IPS-18a (cell line): ENCODE results near the gene ZNF688.

ENCODE experiments used
- H3K27ac ChIP-seq: one replicate; pipeline ENCODE4 v1.5.1; 2013; ENCODE audit warnings: low read length
- H3K27me3 ChIP-seq: one replicate; pipeline ENCODE4 v1.6.1; 2013; ENCODE audit warnings: mild to moderate bottlenecking, low read length; ENCODE audit not compliant: control insufficient read depth, insufficient read depth
- H3K36me3 ChIP-seq: one replicate; pipeline ENCODE4 v1.6.1; 2013; ENCODE audit warnings: low read depth, low read length; ENCODE audit not compliant: control insufficient read depth
- H3K4me1 ChIP-seq: one replicate; pipeline ENCODE4 v1.6.1; 2013; ENCODE audit warnings: low read depth, low read length; ENCODE audit not compliant: control insufficient read depth
- H3K4me3 ChIP-seq: one replicate; pipeline ENCODE4 v1.5.1; 2013; ENCODE audit warnings: low read length
- H3K9ac ChIP-seq: one replicate; pipeline ENCODE4 v1.6.1; 2013; ENCODE audit warnings: mild to moderate bottlenecking, low read length, moderate library complexity
- H3K9me3 ChIP-seq: one replicate; pipeline ENCODE4 v1.6.1; 2013; ENCODE audit warnings: low read depth, low read length; ENCODE audit not compliant: control insufficient read depth

Gene ZNF688

DNA sequence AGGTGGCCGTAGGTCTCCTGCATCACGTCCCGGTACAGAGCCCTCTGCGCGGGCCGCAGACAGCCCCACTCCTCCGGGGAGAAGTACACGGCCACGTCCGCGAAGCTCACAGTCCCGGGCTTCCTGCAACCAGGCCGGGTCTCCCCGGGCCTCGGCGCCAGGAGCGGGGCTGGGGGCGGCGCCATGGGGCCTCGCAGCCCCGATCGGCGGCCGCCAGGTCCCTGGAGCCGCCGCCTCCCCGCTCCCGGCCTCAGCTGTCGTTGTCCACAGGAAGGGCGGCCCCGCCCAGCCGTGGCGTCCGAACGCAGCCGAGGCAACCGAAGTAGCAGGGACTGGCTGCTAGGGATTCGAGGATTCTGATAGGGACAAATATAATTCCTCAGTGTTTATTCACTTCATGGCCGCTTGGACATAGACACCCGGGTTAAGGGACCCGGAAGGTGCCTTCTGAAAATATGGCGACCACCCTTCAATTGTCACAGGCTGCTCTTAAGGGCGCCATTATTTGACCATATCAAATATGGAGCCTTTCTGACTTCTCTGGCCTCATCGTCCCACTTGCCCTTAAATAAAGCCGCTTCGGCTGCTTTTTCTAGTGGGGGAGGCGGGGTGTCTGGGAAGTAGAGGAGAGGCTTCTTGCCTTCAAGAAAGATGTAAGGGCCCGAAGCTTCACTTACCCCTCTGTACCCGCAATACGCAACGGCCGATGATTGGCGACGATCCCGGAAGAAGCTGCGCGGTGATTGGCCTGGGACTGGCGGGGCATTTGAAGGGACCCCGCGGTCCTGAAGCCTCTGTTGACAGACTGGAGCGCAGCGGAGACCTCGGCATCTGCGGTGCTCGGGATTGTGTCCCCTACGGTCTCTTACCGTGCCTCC, at the start of gene ZNF688:
ZNF688 (minus strand) TSS at position 270 of the 878 bp plus-strand sequence; CDS start at position 185, 85 bp downstream.
- H3K9ac ChIP-seq = peak within 1 kb of the TSS; percentile 77

DNA sequence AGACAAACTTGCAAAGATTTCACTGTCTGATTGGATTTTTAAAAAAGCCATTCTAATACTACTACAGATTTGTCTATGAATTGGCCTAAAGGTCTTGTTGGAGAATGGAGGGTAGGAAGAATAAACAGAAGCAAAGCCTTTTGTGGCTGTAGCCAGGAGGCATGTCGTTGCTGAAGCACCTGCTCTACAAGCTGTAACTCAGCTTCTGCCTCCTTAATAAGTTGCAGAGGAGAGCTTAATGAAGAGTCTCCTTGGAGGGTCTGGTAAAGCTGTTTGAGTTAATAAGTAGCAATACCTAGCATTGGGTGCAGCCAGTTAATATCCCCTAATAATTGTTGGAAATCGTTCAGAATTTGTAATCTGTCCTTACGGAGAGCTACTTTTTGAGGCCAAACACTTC, 48.7 kb upstream of the ZNF688 start:
- Histone ChIP-seq H3K36me3 (no peaks in the 10 kb centered on the region), H3K4me1 (no peaks in the 10 kb centered on the region), H3K27ac (no peak overlapping the region), H3K4me3 (no peak overlapping the region), H3K9me3 (no peaks in the 10 kb centered on the region), H3K9ac (no peak overlapping the region), H3K27me3 (no peaks in the 10 kb centered on the region)

More for the DNA sequence above, at the start of gene ZNF688:
- no peaks in the 10 kb centered on the region for H3K27me3 ChIP-seq
- H3K4me3 ChIP-seq = peak within 1 kb of the TSS; percentile 86
- H3K27ac ChIP-seq = peak within 1 kb of the TSS; percentile 56
- no peaks in the 10 kb centered on the region for H3K9me3 ChIP-seq
- no peaks in the 10 kb centered on the region for H3K36me3 ChIP-seq
- no peaks in the 10 kb centered on the region for H3K4me1 ChIP-seq

- H3K4me1 ChIP-seq = no peaks in the 10 kb centered on the region
- no peak overlapping the region for H3K4me3 ChIP-seq
- no peaks in the 10 kb centered on the region for H3K9me3 ChIP-seq
- H3K36me3 ChIP-seq = no peaks in the 10 kb centered on the region
- H3K27ac ChIP-seq = no peak overlapping the region
- no peaks in the 10 kb centered on the region for H3K27me3 ChIP-seq
- H3K9ac ChIP-seq = no peak overlapping the region
These were observed 48.1 kb upstream of the ZNF688 start for GRCh38 chr16:30619638-30620037.

- Histone ChIP-seq H3K27ac (no peak overlapping the region), H3K9ac (no peak overlapping the region), H3K9me3 (no peaks in the 10 kb centered on the region), H3K4me3 (no peak overlapping the region), H3K27me3 (no peaks in the 10 kb centered on the region), H3K4me1 (no peaks in the 10 kb centered on the region), H3K36me3 (no peaks in the 10 kb centered on the region)
These were observed 47.7 kb upstream of the ZNF688 start for GRCh38 chr16:30619202-30619601.

GRCh38 chr16:30615358-30616091, 44.0 kb upstream of the ZNF688 start:
- peaks cover 4% of the 10 kb centered on the region for H3K4me1 ChIP-seq
- H3K9me3 ChIP-seq = no peaks in the 10 kb centered on the region
- H3K27ac ChIP-seq = no peak overlapping the region
- H3K4me3 ChIP-seq = no peak overlapping the region
- H3K36me3 ChIP-seq = no peaks in the 10 kb centered on the region
- no peak overlapping the region for H3K9ac ChIP-seq
- no peaks in the 10 kb centered on the region for H3K27me3 ChIP-seq

DNA sequence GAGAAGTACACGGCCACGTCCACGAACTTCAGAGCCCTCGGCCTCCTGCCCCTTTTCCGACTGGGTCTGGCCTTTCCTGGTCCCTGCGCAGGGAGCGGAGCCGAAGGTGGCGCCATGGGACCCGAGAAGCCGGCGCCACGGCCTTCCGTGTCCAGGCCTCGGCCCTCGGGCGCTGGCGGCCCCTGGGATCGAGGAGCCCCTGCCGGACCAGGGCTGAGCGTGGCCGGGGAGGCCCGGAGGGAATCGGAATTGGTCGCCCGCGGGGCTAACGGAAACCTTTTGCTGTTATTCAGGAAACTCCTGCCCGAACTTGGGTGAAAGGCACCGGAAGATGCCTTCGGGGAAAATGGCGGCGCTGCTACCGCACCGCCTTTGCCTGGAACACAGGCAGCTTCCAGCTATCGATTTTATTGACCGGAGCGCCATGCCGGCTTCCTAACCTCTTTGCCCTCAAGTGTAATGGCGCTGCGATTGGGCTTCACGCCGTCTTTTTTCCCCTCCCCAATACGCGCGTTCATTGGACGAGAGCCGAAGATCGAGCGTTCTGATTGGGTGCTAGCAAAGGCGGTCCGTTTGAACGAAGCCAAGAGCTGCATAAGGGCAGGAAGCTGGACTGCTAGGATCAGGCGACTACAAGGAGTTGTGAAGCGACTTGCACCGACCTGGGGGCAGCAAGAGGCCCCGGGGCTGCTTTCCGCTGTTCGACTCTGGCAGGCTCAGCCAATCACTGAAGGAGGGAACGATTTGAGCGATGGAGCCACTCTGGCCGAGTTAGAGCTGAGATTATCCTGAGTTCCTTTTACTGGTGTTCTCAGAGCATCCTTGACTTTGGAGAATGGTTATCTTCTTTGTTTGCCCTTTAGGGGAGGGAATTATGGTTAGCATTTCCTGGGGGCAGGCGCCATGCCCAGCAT, 38.7 kb upstream of the ZNF688 start, which contains the start of gene ZNF689:
ZNF689 (minus strand) TSS at position 464 of the 914 bp plus-strand sequence; CDS start at position 116, 348 bp downstream.
- peak within 1 kb of the TSS; percentile 91 for H3K9ac ChIP-seq
- peaks cover 4% of the 10 kb centered on the region for H3K4me1 ChIP-seq
- H3K27me3 ChIP-seq = no peaks in the 10 kb centered on the region
- H3K9me3 ChIP-seq = no peaks in the 10 kb centered on the region
- H3K36me3 ChIP-seq = peaks cover 14% of the 10 kb centered on the region
- H3K4me3 ChIP-seq = peak within 1 kb of the TSS; percentile 82
- H3K27ac ChIP-seq = peak within 1 kb of the TSS; percentile 60

DNA sequence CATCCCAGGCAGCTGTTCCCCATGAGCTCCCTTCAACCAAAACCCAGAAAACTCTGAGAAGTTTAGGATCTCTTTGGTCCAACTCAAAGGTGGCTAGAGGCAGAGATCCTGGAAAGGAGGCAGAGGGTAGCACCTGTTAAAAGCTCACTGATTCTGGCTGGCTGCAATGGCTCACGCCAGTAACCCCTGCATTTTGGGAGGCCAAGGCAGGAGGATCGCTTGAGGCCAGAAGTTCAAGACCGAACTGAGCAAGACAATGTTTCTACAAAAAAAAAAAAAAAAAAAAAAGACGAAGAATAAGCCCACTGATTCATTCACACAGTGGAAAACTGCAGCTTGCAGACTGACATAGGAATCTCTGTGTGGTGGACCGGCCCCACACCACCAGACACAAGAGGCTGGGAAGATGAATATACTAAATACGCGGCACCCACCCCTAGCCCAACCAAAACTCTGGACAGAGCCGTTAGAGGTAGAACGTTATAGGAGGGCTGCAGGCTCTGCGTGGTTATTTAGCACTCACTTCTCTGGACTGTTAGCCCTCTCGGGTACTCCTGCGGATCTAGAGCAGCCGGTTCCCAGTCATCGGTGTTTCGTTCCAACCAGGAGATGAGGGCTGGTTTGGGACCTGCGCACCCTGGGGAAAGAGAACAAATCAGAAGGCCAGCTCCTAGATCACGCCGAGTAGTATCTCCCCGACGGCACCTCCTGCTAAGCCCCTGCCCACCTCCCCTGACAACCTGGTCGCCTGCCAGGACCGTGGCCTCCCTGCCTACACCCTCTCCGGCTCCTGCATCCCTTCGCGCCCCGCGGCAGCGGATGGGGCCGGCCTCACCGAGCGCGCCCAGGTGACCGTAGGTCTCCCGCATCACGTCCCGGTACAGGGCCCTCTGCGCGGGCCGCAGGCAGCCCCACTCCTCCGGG, 37.8 kb upstream of the ZNF688 start:
- Histone ChIP-seq H3K36me3 (peaks cover 23% of the 10 kb centered on the region), H3K4me1 (peaks cover 4% of the 10 kb centered on the region), H3K4me3 (peak overlapping the region; percentile 82), H3K27me3 (no peaks in the 10 kb centered on the region), H3K9ac (peak overlapping the region; percentile 91), H3K9me3 (no peaks in the 10 kb centered on the region), H3K27ac (peak overlapping the region; percentile 60)

DNA sequence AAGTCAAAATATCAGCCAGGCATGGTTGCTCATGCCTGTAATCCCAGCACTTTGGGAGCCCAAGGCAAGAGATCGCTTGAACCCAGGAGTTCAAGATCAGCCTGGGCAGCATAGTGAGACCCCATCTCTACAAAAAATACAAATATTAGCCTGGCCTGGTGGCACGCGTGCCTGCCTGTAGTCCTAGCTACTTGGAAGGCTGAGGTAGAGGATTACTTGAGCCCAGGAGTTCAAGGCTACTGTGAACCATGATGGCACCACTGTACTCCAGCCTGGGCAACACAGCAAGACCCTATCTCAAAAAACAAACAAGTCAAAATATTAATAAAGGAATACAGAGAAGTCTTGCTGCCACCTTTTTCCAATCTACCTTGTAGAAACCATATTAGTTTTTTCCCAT, 34.5 kb upstream of the ZNF688 start:
- H3K4me1 ChIP-seq = peaks cover 3% of the 10 kb centered on the region
- no peak overlapping the region for H3K9ac ChIP-seq
- no peaks in the 10 kb centered on the region for H3K27me3 ChIP-seq
- peaks cover 29% of the 10 kb centered on the region for H3K36me3 ChIP-seq
- no peak overlapping the region for H3K27ac ChIP-seq
- no peak overlapping the region for H3K4me3 ChIP-seq
- H3K9me3 ChIP-seq = no peaks in the 10 kb centered on the region

- H3K36me3 ChIP-seq = peaks cover 29% of the 10 kb centered on the region
- H3K9ac ChIP-seq = no peak overlapping the region
- H3K4me3 ChIP-seq = no peak overlapping the region
- H3K9me3 ChIP-seq = no peaks in the 10 kb centered on the region
- no peaks in the 10 kb centered on the region for H3K27me3 ChIP-seq
- no peaks in the 10 kb centered on the region for H3K4me1 ChIP-seq
- no peak overlapping the region for H3K27ac ChIP-seq
These were observed 33.6 kb upstream of the ZNF688 start for GRCh38 chr16:30605158-30605557.

DNA sequence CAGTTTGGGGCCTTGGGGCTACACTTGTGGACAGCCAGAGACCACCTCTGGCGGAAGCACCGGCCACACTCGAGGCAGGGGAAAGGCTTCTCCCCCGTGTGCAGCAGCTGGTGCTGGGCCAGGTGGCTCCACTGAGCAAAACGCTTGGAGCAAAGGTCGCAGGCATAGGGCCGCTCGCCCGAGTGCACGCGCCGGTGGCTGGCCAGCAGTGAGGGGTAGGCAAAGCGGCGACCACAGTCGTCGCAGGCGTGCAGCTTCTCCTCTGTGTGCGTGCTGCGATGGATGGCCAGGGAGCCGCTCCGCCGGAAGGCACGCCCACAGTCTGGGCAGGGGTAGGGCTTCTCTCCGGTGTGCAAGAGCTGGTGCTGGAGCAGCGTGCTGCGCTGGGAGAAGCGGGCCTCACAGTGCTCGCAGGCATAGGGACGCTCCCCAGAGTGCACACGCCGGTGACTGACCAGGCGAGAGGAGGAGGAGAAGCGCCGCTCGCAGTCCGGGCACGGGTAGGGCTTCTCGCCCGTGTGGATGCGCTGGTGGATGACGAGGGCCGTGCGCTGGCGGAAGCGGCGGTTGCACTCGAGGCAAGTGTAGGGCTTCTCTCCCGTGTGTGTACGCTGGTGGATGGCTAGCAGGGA, 32.9 kb upstream of the ZNF688 start:
- Histone ChIP-seq H3K4me1 (no peaks in the 10 kb centered on the region), H3K27ac (no peak overlapping the region)

More for the DNA sequence above, 32.9 kb upstream of the ZNF688 start:
- H3K9ac ChIP-seq = no peak overlapping the region
- H3K4me3 ChIP-seq = no peak overlapping the region
- no peaks in the 10 kb centered on the region for H3K9me3 ChIP-seq
- no peaks in the 10 kb centered on the region for H3K27me3 ChIP-seq
- H3K36me3 ChIP-seq = peaks cover 29% of the 10 kb centered on the region
